B cell (primary cell): ENCODE measurements around the gene OTOA. TPM values are rescaled to one million over a fixed set of nuclear protein-coding genes. Genes with fewer than 3 reads are reported as not detected.
"Not testable (repeated sequence)": the region's sequence is repeated elsewhere in the genome, so short reads cannot be mapped to it uniquely, and the experiment has no call there.

Source experiments
- ATAC-seq: fragments of 200-7000 bp; cut with Tn5 transposase; one replicate; pipeline ENCODE4 v1.10.0; 2021; ENCODE audit warnings: low read depth, mild to moderate bottlenecking, moderate number of reproducible peaks, moderate library complexity
- CTCF ChIA-PET: fragments of 350-600 bp; sonication (Branson Sonifier 250); formaldehyde crosslinking; loops from one replicate; lab custom pipeline; 2021; ENCODE audit warnings: antibody characterized with exemption, inconsistent platforms; lab: Charles Lee
- POLR2A ChIA-PET: fragments of 350-600 bp; sonication (Branson Sonifier 250); formaldehyde crosslinking; loops from one replicate; lab custom pipeline; 2021; ENCODE audit warnings: antibody characterized with exemption; lab: Charles Lee
- DNase-seq: peaks from one replicate; pipeline ENCODE4 v3.0.0; 2013
- H2AFZ ChIP-seq: 2 replicates; pipeline ENCODE4 v1.6.1; 2012; ENCODE audit warnings: mild to moderate bottlenecking, low read depth, low read length; ENCODE audit not compliant: insufficient read depth, poor library complexity, severe bottlenecking
- H3K27ac ChIP-seq, 2 donors: 1 replicate in 1 of 2; 2 replicates in 1 of 2; pipeline ENCODE4 v1.5.1; 2012 to 2013; ENCODE audit warnings: low read length in 2 of 2, mild to moderate bottlenecking in 2 of 2, moderate library complexity in 1 of 2
- H3K27me3 ChIP-seq, 4 experiments: fragments of 200-600 bp in 1 of 4; sonication (generic) in 1 of 4; replicated peaks in 1 of 4; 1 replicate in 2 of 4; 2 replicates in 2 of 4; pipeline versions ENCODE4 v1.6.1 to v1.7.0; 2013 to 2016; ENCODE audit warnings: low read length in 3 of 4, mild to moderate bottlenecking in 2 of 4, mixed read lengths in 1 of 4, moderate library complexity in 1 of 4; ENCODE audit not compliant: insufficient read depth in 4 of 4, control insufficient read depth in 3 of 4; ENCODE audit errors: control extremely low read depth in 1 of 4
- H3K36me3 ChIP-seq, 2 experiments: replicated peaks in 1 of 2; 1 replicate in 1 of 2; 2 replicates in 1 of 2; pipeline versions ENCODE4 v1.6.1 to v1.7.1; 2013; ENCODE audit warnings: low read length in 1 of 2; ENCODE audit not compliant: insufficient read depth in 2 of 2, control insufficient read depth in 1 of 2; ENCODE audit errors: control extremely low read depth in 1 of 2, extremely low read depth in 1 of 2
- H3K4me1 ChIP-seq, 2 donors: fragments of 200-600 bp in 1 of 2; sonication (generic) in 1 of 2; 1 replicate in 1 of 2; 2 replicates in 1 of 2; pipeline versions ENCODE4 v1.5.1 to v1.6.1; 2013 to 2017; ENCODE audit warnings: low read length in 2 of 2; ENCODE audit not compliant: control insufficient read depth in 2 of 2, insufficient read depth in 2 of 2
- H3K4me2 ChIP-seq: replicated peaks from 2 replicates; pipeline ENCODE3; 2012; ENCODE audit warnings: mild to moderate bottlenecking, low read depth, low read length; ENCODE audit not compliant: poor library complexity, severe bottlenecking
- H3K4me3 ChIP-seq, 5 experiments: fragments of 200-600 bp in 1 of 5; sonication (generic) in 1 of 5; 1 replicate in 3 of 5; 2 replicates in 2 of 5; pipeline versions ENCODE4 v1.5.1 to v1.7.0; 2011 to 2016; ENCODE audit warnings: low read length in 4 of 5, mild to moderate bottlenecking in 4 of 5, low read depth in 2 of 5, control low read depth in 1 of 5, moderate library complexity in 1 of 5; ENCODE audit not compliant: insufficient read depth in 1 of 5; ENCODE audit errors: control extremely low read depth in 1 of 5, extremely low read depth in 1 of 5
- H3K79me2 ChIP-seq: fragments of 200-600 bp; sonication (generic); one replicate; pipeline ENCODE4 v1.6.0; 2016; ENCODE audit warnings: low read length; ENCODE audit not compliant: control insufficient read depth, insufficient read depth
- H3K9ac ChIP-seq: fragments of 200-600 bp; sonication (generic); 2 replicates; pipeline ENCODE4 v1.6.1; 2017; ENCODE audit warnings: mild to moderate bottlenecking, low read length, moderate library complexity
- H3K9me3 ChIP-seq, 3 donors: one replicate each; pipeline versions ENCODE4 v1.6.1 to v1.7.1; 2013; ENCODE audit warnings: low read length in 2 of 3; ENCODE audit not compliant: control insufficient read depth in 2 of 3, insufficient read depth in 1 of 3; ENCODE audit errors: control extremely low read depth in 1 of 3
- H4K20me1 ChIP-seq: 2 replicates; pipeline ENCODE4 v1.6.0; 2012; ENCODE audit warnings: mild to moderate bottlenecking, low read length; ENCODE audit not compliant: insufficient read depth, control insufficient read depth, poor library complexity, severe bottlenecking
- H3K27ac Mint-ChIP-seq: one replicate; pipeline ENCODE4 v1.8.0; 2021; ENCODE audit warnings: mixed read lengths
- H3K27me3 Mint-ChIP-seq: one replicate; pipeline ENCODE4 v1.8.0; 2021; ENCODE audit warnings: mixed read lengths
- H3K4me1 Mint-ChIP-seq: one replicate; pipeline ENCODE4 v1.8.0; 2021; ENCODE audit warnings: mixed read lengths
- H3K4me3 Mint-ChIP-seq: one replicate; pipeline ENCODE4 v1.8.0; 2021; ENCODE audit warnings: mixed read lengths
- H3K9me3 Mint-ChIP-seq: one replicate; pipeline ENCODE4 v1.8.0; 2022; ENCODE audit warnings: mixed read lengths; ENCODE audit not compliant: insufficient read depth
- EZH2 ChIP-seq: IDR thresholded peaks from 2 replicates; pipeline ENCODE4 v1.6.1; 2012; ENCODE audit warnings: borderline replicate concordance, low read depth, mild to moderate bottlenecking, moderate library complexity, low read length; ENCODE audit not compliant: insufficient read depth, poor library complexity, severe bottlenecking
- WGBS: methylation state at CpG from one replicate; pipeline ENCODE4 v1.1.5; 2013; ENCODE audit warnings: missing lambda C conversion rate; ENCODE audit not compliant: insufficient coverage; 5-methylcytosine and 5-hydroxymethylcytosine counted together
- intact Hi-C: fragments of 100-400 bp; cut with micrococcal nuclease; formaldehyde crosslinking; loops from one replicate; pipeline ENCODE4 v1.10.0; 2022
- polyA plus RNA-seq: library from polyadenylated mRNA; depleted of rRNA; stranded (reverse); fragments of >200 nt; gene quantifications from 2 replicates; pipeline ENCODE4 v1.2.3, GENCODE V29; 2012
- total RNA-seq, 2 donors: library from RNA; stranded (reverse); fragments of 120-200 nt in 1 of 2; gene quantifications; 1 replicate in 1 of 2; 2 replicates in 1 of 2; pipeline versions ENCODE4 v1.2.3 to v1.2.4, GENCODE V29; 2013 to 2022
- TF ChIP-seq, protein P1 (sequence below): fragments of 200-600 bp; IDR thresholded peaks from one replicate; pipeline ENCODE4 v1.8.0; 2022; ENCODE audit warnings: antibody characterized with exemption, mild to moderate bottlenecking

The OTOA gene
- total and polyA plus RNA-seq, 2 donors (not counting 1 experiment from before 2014, with no cell fraction given) = 0.39 TPM; not detected in 1

DNA sequence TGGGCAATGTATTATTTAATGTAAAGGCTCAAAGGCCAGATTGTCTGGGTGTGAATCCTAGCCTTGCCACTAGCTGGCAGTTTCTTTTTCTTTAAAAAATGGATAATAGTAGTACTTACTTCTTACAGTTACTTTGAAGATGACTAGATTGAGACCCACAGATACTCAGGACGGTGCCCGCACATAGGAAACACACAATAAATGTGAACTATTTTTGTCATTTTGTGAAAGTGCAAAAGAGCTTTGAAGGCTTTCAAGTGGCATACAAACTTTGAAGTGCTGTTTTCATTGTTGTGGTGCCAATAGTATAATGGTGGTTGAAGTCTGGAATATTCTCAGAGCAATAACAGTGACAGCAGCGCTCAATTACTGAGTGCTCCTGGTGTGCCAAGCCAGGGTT, 63.6 kb downstream of the OTOA start:
- Histone ChIP-seq H3K27me3 (no peaks in the 10 kb centered on the region), H3K4me1 (no peaks in the 10 kb centered on the region), H3K36me3 (no peaks in the 10 kb centered on the region), H3K9ac (no peak overlapping the region), H3K4me2 (no peak overlapping the region), H3K27ac (no peak overlapping the region), H3K79me2 (no peaks in the 10 kb centered on the region), H3K9me3 (peaks cover 0 to 5% (median 4%) of the 10 kb centered on the region in 3 donors), H4K20me1 (no peaks in the 10 kb centered on the region), H3K4me3 (no peak overlapping the region), H2AFZ (no peak overlapping the region)
- Mint-ChIP-seq H3K4me3 (no peak overlapping the region), H3K9me3 (no peaks in the 10 kb centered on the region), H3K27ac (no peak overlapping the region), H3K27me3 (peaks cover 4% of the 10 kb centered on the region), H3K4me1 (no peaks in the 10 kb centered on the region)
- ChIA-PET CTCF (no interaction called here), POLR2A (no interaction called here)
- DNase-seq = no peak
- no peak for TF ChIP-seq EZH2
- TF ChIP-seq, protein P1, sequence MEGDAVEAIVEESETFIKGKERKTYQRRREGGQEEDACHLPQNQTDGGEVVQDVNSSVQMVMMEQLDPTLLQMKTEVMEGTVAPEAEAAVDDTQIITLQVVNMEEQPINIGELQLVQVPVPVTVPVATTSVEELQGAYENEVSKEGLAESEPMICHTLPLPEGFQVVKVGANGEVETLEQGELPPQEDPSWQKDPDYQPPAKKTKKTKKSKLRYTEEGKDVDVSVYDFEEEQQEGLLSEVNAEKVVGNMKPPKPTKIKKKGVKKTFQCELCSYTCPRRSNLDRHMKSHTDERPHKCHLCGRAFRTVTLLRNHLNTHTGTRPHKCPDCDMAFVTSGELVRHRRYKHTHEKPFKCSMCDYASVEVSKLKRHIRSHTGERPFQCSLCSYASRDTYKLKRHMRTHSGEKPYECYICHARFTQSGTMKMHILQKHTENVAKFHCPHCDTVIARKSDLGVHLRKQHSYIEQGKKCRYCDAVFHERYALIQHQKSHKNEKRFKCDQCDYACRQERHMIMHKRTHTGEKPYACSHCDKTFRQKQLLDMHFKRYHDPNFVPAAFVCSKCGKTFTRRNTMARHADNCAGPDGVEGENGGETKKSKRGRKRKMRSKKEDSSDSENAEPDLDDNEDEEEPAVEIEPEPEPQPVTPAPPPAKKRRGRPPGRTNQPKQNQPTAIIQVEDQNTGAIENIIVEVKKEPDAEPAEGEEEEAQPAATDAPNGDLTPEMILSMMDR = no peak
- ATAC-seq = no peak
- intact Hi-C loops = no loop called here
- 77% methylated on average over 1 of the region's 3 CpGs for WGBS

DNA sequence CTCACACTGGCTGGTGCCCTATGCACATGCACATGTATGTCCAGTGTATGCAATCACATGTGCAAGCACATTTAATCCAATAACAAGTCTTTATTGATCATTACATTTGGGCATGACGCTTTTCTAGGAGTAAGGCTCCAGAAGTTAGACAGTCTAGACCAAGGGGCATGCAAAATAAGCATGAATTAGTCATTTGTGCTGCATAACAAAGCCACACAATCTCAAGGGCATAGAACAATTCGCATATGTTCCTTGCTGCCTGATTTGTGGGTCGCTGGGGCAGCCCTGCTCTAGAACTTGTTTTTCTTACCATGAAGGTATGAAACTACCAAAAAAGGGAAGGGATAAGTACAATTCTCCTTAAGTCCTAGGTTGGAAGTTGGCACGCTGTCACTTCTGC, 67.5 kb downstream of the OTOA start:
- H3K4me1 ChIP-seq, intact Hi-C loops, H3K4me3 ChIP-seq, H3K9me3 ChIP-seq, H3K9ac ChIP-seq, DNase-seq, H2AFZ ChIP-seq, H3K27ac ChIP-seq, H3K4me1 Mint-ChIP-seq, H3K27me3 Mint-ChIP-seq, CTCF ChIA-PET, H3K27ac Mint-ChIP-seq, H3K4me3 Mint-ChIP-seq, H3K27me3 ChIP-seq, H4K20me1 ChIP-seq, H3K4me2 ChIP-seq, POLR2A ChIA-PET, H3K9me3 Mint-ChIP-seq, ATAC-seq, H3K36me3 ChIP-seq, H3K79me2 ChIP-seq: not testable (repeated sequence)
- 86% methylated on average over 1 of the region's 4 CpGs for WGBS

- H3K9me3 ChIP-seq, H3K36me3 ChIP-seq, POLR2A ChIA-PET, H3K4me1 ChIP-seq, H3K4me2 ChIP-seq, H4K20me1 ChIP-seq, H3K9ac ChIP-seq, H3K27me3 ChIP-seq, H3K4me1 Mint-ChIP-seq, H3K27ac ChIP-seq, CTCF ChIA-PET, H2AFZ ChIP-seq, H3K9me3 Mint-ChIP-seq, H3K4me3 ChIP-seq, ATAC-seq, DNase-seq, H3K4me3 Mint-ChIP-seq, H3K79me2 ChIP-seq, H3K27ac Mint-ChIP-seq, H3K27me3 Mint-ChIP-seq, intact Hi-C loops: not testable (repeated sequence)
- no CpG with 5 or more reads among the region's 7 CpGs for WGBS
Observed at GRCh38 chr16:21740637-21741036, 76.9 kb downstream of the OTOA start.
